ENCODE measurements around the gene FARS2. TPM values are rescaled to one million over a fixed set of nuclear protein-coding genes. Genes with fewer than 3 reads are reported as not detected.

The FARS2 gene
- total RNA-seq, 1 experiment from 2014 or later = 13.8 TPM

GRCh38 chr6:5522147-5522546 is 260.8 kb downstream of the FARS2 start:
- H3K9me3 ChIP-seq (ENCODE audit: control insufficient read depth in 1 of 2, insufficient read depth in 1 of 2, low read depth in 1 of 2, low read length in 2 of 2) = no peaks in the 10 kb centered on the region
- H3K27me3 ChIP-seq (ENCODE audit: insufficient read depth, low read length) = no peaks in the 10 kb centered on the region
- H3K4me3 ChIP-seq (replicated peaks in 1 of 2; ENCODE audit: low read depth in 1 of 2, low read length in 2 of 2) = no peak overlapping the region
- H3K4me2 ChIP-seq (ENCODE audit: low read length) = no peak overlapping the region
- ChIA-PET RAD21 (ENCODE audit: low non-redundant PET in 1 of 2, low total read pairs in 2 of 2, uncharacterized antibody in 2 of 2, unreplicated experiment in 2 of 2) (no interaction called here), CTCF (no interaction called here), POLR2A (no interaction called here)
- H3K36me3 ChIP-seq (ENCODE audit: control insufficient read depth in 1 of 2, insufficient read depth in 2 of 2, low read length in 2 of 2) = no peaks in the 10 kb centered on the region
- no peaks in the 10 kb centered on the region for H3K9me2 ChIP-seq (ENCODE audit: insufficient read depth)
- ATAC-seq = no peak
- intact Hi-C loops (cut with micrococcal nuclease) = no loop called here
- H3K4me1 ChIP-seq (ENCODE audit: control insufficient read depth in 1 of 2, insufficient read depth in 2 of 2, low read length in 2 of 2) = no peaks in the 10 kb centered on the region
- no peak overlapping the region for H3K9ac ChIP-seq (ENCODE audit: low read length)
- H2AFZ ChIP-seq (ENCODE audit: low read depth, low read length, poor library complexity, severe bottlenecking) = no peak overlapping the region
- no peak for TF ChIP-seq SRF (IDR thresholded peaks at IDR 0.05; ENCODE audit: low read depth)
- no peak for TF ChIP-seq CEBPB (IDR thresholded peaks at IDR 0.05; ENCODE audit: low read depth)
- TF ChIP-seq POLR2A (IDR thresholded peaks at IDR 0.05; ENCODE audit: borderline replicate concordance, extremely low read depth, insufficient read depth, insufficient read length) = no peak
- no peak for TF ChIP-seq ELF1 (IDR thresholded peaks at IDR 0.05; ENCODE audit: borderline replicate concordance, low read depth)
- no peak for TF ChIP-seq REST (IDR thresholded peaks at IDR 0.05; ENCODE audit: low read depth)
- TF ChIP-seq SIN3A (IDR thresholded peaks at IDR 0.05; ENCODE audit: low read depth) = no peak
- no peak for TF ChIP-seq YY1 (IDR thresholded peaks at IDR 0.05; ENCODE audit: extremely low read depth, insufficient replicate concordance, low read depth, low read length)
- no peak for TF ChIP-seq ZBTB33 (IDR thresholded peaks at IDR 0.05; ENCODE audit: extremely low read depth, insufficient replicate concordance, low read length)
- no peak for DNase-seq (ENCODE audit: low read depth, low spot score)
- H3K27ac ChIP-seq (ENCODE audit: low read depth, low read length) = no peak overlapping the region
- no peaks in the 10 kb centered on the region for H3K79me2 ChIP-seq (ENCODE audit: insufficient read depth, low read length)
- no TSS peak for BruUV-seq (replicated peaks)
- H4K20me1 ChIP-seq (ENCODE audit: insufficient read depth) = no peaks in the 10 kb centered on the region

Data from HCT116 (cell line).